Measurements from ENCODE around the gene PYGB. TPM values are rescaled to one million over a fixed set of nuclear protein-coding genes. Genes with fewer than 3 reads are reported as not detected.
A peak's percentile ranks its signal among the peaks of the same experiment; 100 is the strongest.
"Not testable (repeated sequence)": the region's sequence is repeated elsewhere in the genome, so short reads cannot be mapped to it uniquely, and the experiment has no call there.

Gene PYGB
- total RNA-seq, 2 donors from 2014 or later = 43.7 to 48.3 TPM

- ATAC-seq (replicated peaks in 1 of 2) = no peak
- H3K27me3 Mint-ChIP-seq (ENCODE audit: low read depth) = no peaks in the 10 kb centered on the region
Observed at GRCh38 chr20:25304025-25304549, 56.2 kb downstream of the PYGB start.

DNA sequence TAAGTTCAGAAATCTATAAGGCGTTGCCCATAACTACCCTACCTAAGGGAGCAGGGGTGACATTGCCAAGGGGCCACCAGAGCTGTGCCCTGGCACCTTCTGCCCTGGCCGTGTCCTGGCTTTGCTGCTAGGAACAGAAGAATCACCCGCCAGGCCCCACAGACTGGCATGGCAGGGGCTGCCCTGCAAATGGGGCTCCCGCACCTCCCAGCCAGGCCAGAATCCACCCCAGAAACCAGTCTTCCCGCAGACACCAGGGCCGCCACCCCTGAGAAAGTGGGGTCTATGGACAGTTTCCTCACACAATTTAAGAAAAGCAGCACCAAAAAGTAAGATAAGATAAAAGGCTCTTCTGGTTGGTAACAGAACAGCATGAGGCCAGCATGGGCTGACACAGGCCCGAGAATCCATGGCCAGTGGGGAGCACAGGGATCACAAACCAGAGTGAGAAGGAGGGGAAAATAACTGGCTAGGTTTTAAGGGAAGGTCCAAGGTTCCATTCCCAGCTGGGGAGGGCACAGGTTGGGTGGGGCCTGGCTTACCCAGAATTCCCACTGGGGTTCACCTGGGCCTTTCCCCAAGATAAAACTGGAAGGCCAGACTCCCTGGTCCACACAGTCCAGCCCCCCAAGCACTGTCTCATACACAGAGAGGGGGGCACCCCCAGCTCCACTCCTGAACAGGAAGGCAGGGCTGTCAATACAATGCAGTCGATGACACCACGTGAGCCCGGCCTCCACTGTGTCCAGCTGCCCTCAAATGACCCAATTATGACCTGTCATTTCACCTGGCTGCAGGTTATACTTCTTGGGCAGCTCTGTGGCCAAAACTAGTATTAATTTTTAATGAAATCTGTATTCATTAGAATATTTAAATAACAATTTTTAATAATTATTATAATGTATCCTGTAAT, 59.4 kb downstream of the PYGB start:
- Mint-ChIP-seq H3K36me3 (ENCODE audit: insufficient read depth in 2 of 2) (peaks cover 0 to 2% of the 10 kb centered on the region in 2 donors), H3K4me3 (no peak overlapping the region), H3K4me1 (ENCODE audit: low read depth) (peaks cover 33% of the 10 kb centered on the region), H3K27me3 (ENCODE audit: low read depth) (no peaks in the 10 kb centered on the region), H3K9me3 (no peaks in the 10 kb centered on the region), H3K27ac (no peak overlapping the region)
- DNase-seq (no peak), ATAC-seq (replicated peaks in 1 of 2) (no peak)

More at GRCh38 chr20:25304025-25304549, 56.2 kb downstream of the PYGB start:
- H3K36me3 Mint-ChIP-seq (ENCODE audit: insufficient read depth in 2 of 2) = peaks cover 0 to 2% of the 10 kb centered on the region in 2 donors
- no peak for DNase-seq
- H3K4me3 Mint-ChIP-seq = no peak overlapping the region
- peaks cover 5% of the 10 kb centered on the region for H3K4me1 Mint-ChIP-seq (ENCODE audit: low read depth)
- H3K9me3 Mint-ChIP-seq = no peaks in the 10 kb centered on the region
- no peak overlapping the region for H3K27ac Mint-ChIP-seq

DNA sequence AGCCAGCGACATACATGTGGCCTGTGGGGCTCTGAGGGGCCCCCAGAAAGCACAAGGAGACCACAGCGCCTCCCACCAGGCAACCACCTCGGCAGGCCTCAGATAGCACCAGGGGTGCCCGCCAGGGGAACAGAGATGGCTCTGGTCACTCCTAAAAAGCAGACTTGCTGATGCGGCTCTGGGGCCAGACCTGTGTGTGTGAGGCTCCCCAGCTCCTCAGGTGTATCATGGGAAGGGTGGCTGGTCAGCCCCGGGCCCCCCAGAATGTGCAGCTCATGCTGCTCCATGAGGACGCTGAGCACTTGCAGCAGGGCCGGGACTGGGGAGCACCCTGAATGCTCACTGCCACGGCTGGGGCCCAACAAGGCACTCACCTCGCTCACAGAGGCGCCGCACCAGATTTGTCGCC, 60.2 kb downstream of the PYGB start:
- no peak for ATAC-seq (replicated peaks in 1 of 2)
- no peak for DNase-seq
- peaks cover 34% of the 10 kb centered on the region for H3K4me1 Mint-ChIP-seq (ENCODE audit: low read depth)
- no peaks in the 10 kb centered on the region for H3K27me3 Mint-ChIP-seq (ENCODE audit: low read depth)
- H3K36me3 Mint-ChIP-seq (ENCODE audit: insufficient read depth in 2 of 2) = peaks cover 0 to 2% of the 10 kb centered on the region in 2 donors
- no peak overlapping the region for H3K27ac Mint-ChIP-seq
- no peaks in the 10 kb centered on the region for H3K9me3 Mint-ChIP-seq
- no peak overlapping the region for H3K4me3 Mint-ChIP-seq

GRCh38 chr20:25308671-25309394, 60.9 kb downstream of the PYGB start:
- Mint-ChIP-seq H3K4me3 (no peak overlapping the region), H3K27me3 (ENCODE audit: low read depth) (no peaks in the 10 kb centered on the region), H3K9me3 (no peaks in the 10 kb centered on the region), H3K27ac (no peak overlapping the region), H3K4me1 (ENCODE audit: low read depth) (peaks cover 40% of the 10 kb centered on the region), H3K36me3 (ENCODE audit: insufficient read depth in 2 of 2) (peaks cover 0 to 2% of the 10 kb centered on the region in 2 donors)
- ATAC-seq (replicated peaks in 1 of 2) (peak in 1 of 2 donors; percentile 22), DNase-seq (peak in 1 of 2 donors; percentile 25)

DNA sequence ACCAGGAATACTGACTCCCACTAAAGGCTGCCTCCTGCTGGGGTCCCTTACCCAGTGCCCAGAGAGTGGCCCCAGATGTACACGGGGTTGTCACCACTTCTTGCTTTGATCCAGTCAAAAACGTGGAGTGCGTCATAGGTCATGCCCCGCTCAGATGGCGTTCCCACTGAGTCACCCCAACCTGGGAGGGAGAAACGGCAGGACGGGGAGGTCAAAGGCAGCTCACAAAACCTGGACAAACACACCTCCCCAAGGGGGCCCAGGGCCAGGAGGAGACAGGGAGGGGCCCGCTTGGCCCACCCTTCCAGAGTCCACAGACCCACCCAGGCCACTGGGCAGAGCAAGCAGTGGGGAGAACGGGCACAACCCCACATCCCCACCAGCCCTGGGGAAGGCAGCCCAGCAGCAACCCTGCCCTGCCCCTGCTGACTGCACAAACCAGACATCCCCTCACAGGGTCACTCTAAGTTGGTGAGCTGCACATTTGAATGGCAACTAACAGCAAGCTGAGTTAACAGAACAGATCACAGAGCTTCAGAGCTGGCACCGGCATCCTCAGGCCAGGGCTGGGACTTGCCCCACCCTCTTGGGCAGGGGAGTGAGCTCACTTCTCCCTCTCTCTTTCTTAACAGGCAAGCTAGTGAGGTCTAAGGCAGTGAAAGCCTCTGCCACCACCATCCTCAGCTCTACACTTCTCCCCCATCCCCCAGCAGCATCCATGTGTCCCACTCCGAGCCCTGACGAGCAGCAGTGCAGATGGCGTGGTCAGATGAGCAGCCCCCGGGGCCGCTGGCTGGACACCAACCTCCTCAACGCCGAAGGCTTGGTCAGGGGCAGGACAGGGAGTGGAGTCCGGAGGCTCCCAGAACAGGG, 61.7 kb downstream of the PYGB start:
- no peaks in the 10 kb centered on the region for H3K9me3 Mint-ChIP-seq
- ATAC-seq (replicated peaks in 1 of 2) (peak; percentile 18 to 33), DNase-seq (peak; percentile 24 to 28)
- H3K27ac Mint-ChIP-seq = peak overlapping the region; percentile 20
- peaks cover 48% of the 10 kb centered on the region for H3K4me1 Mint-ChIP-seq (ENCODE audit: low read depth)
- H3K4me3 Mint-ChIP-seq = peak overlapping the region in 1 of 2 donors; percentile 77
- no peaks in the 10 kb centered on the region for H3K27me3 Mint-ChIP-seq (ENCODE audit: low read depth)
- H3K36me3 Mint-ChIP-seq (ENCODE audit: insufficient read depth in 2 of 2) = peaks cover 0 to 2% of the 10 kb centered on the region in 2 donors

GRCh38 chr20:25310268-25310920, 62.5 kb downstream of the PYGB start:
- Mint-ChIP-seq H3K36me3 (ENCODE audit: insufficient read depth in 2 of 2) (peaks cover 0 to 2% of the 10 kb centered on the region in 2 donors), H3K4me3 (peak overlapping the region; percentile 72 to 77), H3K27me3 (ENCODE audit: low read depth) (no peaks in the 10 kb centered on the region), H3K4me1 (ENCODE audit: low read depth) (peaks cover 54% of the 10 kb centered on the region), H3K9me3 (no peaks in the 10 kb centered on the region), H3K27ac (peak overlapping the region; percentile 80)
- DNase-seq (peak; percentile 58 to 68), ATAC-seq (replicated peaks in 1 of 2) (peak; percentile 91 to 94)

- H3K36me3 Mint-ChIP-seq (ENCODE audit: insufficient read depth in 2 of 2) = peaks cover 0 to 2% of the 10 kb centered on the region in 2 donors
- peak overlapping the region; percentile 80 for H3K27ac Mint-ChIP-seq
- no peak for ATAC-seq (replicated peaks in 1 of 2)
- no peak for DNase-seq
- peak overlapping the region; percentile 72 to 77 for H3K4me3 Mint-ChIP-seq
- no peaks in the 10 kb centered on the region for H3K27me3 Mint-ChIP-seq (ENCODE audit: low read depth)
- H3K9me3 Mint-ChIP-seq = no peaks in the 10 kb centered on the region
- peaks cover 56% of the 10 kb centered on the region for H3K4me1 Mint-ChIP-seq (ENCODE audit: low read depth)
Observed at GRCh38 chr20:25310921-25311728, 63.2 kb downstream of the PYGB start.

- ATAC-seq (replicated peaks in 1 of 2); H3K4me3 Mint-ChIP-seq; DNase-seq; H3K9me3 Mint-ChIP-seq; H3K27ac Mint-ChIP-seq; H3K27me3 Mint-ChIP-seq (ENCODE audit: low read depth); H3K36me3 Mint-ChIP-seq (ENCODE audit: insufficient read depth in 2 of 2): not testable (repeated sequence)
- H3K4me1 Mint-ChIP-seq (ENCODE audit: low read depth) = peaks cover 56% of the 10 kb centered on the region
Observed at GRCh38 chr20:25312716-25313115, 64.8 kb downstream of the PYGB start.

DNA sequence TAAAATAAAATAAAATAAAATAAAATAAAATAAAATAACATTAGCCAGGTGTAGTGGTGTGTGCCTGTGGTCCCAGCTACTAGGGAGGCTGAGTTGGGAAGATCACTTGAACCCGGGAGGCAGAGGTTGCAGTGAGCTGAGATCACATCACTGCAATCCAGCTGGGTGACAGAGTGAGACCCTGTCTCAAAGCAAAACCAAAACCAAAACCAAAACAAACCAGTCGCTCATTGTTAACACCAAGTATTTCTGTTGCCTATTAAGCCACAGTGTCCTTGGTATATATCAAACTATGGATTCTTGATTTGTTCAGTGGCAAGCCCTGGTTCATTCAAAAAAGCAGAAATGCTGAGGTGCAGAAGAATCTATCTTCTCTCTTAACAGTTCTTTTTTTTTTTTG, 65.7 kb downstream of the PYGB start:
- DNase-seq (no peak), ATAC-seq (replicated peaks in 1 of 2) (peak in 1 of 2 donors; percentile 16)
- Mint-ChIP-seq H3K27me3 (ENCODE audit: low read depth) (no peaks in the 10 kb centered on the region), H3K36me3 (ENCODE audit: insufficient read depth in 2 of 2) (no peaks in the 10 kb centered on the region), H3K4me3 (no peak overlapping the region), H3K9me3 (no peaks in the 10 kb centered on the region), H3K4me1 (ENCODE audit: low read depth) (peaks cover 55% of the 10 kb centered on the region), H3K27ac (no peak overlapping the region)

GRCh38 chr20:25314497-25315417, 66.9 kb downstream of the PYGB start:
- H3K9me3 Mint-ChIP-seq = no peaks in the 10 kb centered on the region
- no peaks in the 10 kb centered on the region for H3K27me3 Mint-ChIP-seq (ENCODE audit: low read depth)
- no peak overlapping the region for H3K27ac Mint-ChIP-seq
- peaks cover 45% of the 10 kb centered on the region for H3K4me1 Mint-ChIP-seq (ENCODE audit: low read depth)
- DNase-seq = no peak
- no peaks in the 10 kb centered on the region for H3K36me3 Mint-ChIP-seq (ENCODE audit: insufficient read depth in 2 of 2)
- no peak for ATAC-seq (replicated peaks in 1 of 2)
- H3K4me3 Mint-ChIP-seq = no peak overlapping the region
